SJCRH30 (cell line): Measurements from ENCODE around the gene USP49. TPM values are rescaled to one million over a fixed set of nuclear protein-coding genes. Genes with fewer than 3 reads are reported as not detected.

Source experiments
- DNase-seq, 2 experiments: peaks; one replicate each; pipeline ENCODE4 v3.0.0-alpha.2; 2015 to 2020
- H3K27ac ChIP-seq: fragments of 250-450 bp; sonication (Bioruptor Pico); 2 replicates; pipeline ENCODE4 v1.5.1; 2020; ENCODE audit warnings: mild to moderate bottlenecking, moderate library complexity
- H3K27me3 ChIP-seq: fragments of 250-450 bp; sonication (Bioruptor Pico); 2 replicates; pipeline ENCODE4 v1.5.1; 2020; ENCODE audit warnings: mild to moderate bottlenecking, moderate library complexity
- H3K36me3 ChIP-seq: fragments of 250-450 bp; sonication (Bioruptor Pico); 2 replicates; pipeline ENCODE4 v1.5.1; 2020; ENCODE audit warnings: mild to moderate bottlenecking, moderate library complexity
- H3K4me1 ChIP-seq: fragments of 250-450 bp; sonication (Bioruptor Pico); 2 replicates; pipeline ENCODE4 v1.5.1; 2020; ENCODE audit warnings: mild to moderate bottlenecking, moderate library complexity
- H3K4me3 ChIP-seq: fragments of 250-450 bp; sonication (Bioruptor Pico); 2 replicates; pipeline ENCODE4 v1.5.1; 2020; ENCODE audit warnings: mild to moderate bottlenecking, moderate library complexity
- H3K9me3 ChIP-seq: fragments of 250-450 bp; sonication (Bioruptor Pico); replicated peaks from 2 replicates; pipeline ENCODE4 v1.5.1; 2020; ENCODE audit warnings: mild to moderate bottlenecking, moderate library complexity
- total RNA-seq: library from RNA; depleted of rRNA; stranded (reverse); fragments of >200 nt; shearing (Covaris generic); gene quantifications from 2 replicates; pipeline ENCODE4 v1.2.3, GENCODE V29; 2014

Gene USP49
- total RNA-seq, 1 experiment from 2014 or later: 7.3 TPM

DNA sequence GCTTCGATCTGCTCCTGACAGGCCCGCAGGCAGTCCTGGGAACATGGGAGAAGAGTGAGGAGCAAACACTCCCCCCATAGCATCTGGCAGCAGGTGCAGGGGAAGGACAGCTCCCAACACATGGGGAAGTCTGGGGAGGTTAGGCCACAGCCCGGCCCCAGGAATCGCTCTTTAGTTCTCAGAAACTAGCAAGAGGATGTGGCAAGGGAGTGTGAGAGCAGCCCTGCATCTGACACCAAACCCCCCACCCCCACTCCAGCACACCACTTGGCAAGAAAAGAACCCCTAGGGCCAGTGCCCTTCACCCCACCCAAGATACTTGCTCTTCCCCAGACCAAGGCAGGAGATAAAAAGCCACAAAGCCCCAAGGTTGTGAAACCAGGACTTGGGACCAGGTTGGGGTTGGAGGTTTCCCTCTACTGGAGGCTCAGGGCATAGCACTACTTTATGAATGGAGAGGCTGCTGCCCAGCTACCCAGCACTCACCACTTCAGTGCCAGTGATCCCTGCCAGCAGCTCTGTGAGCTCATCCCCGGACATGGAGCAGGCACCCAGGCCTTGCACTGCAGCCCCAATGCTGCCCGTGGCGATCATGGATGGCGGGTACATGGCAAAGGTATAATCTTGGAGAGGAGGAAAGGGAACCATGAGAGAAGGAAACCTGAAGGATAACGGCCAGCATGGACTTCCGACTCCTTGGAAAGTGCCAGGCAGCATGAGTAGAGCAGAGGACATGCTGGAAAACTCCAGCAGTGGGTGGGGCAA lies 41.1 kb upstream of the USP49 start:
- H3K27ac ChIP-seq: no peak overlapping the region
- H3K4me3 ChIP-seq: no peak overlapping the region
- peaks cover 66% of the 10 kb centered on the region for H3K36me3 ChIP-seq
- H3K9me3 ChIP-seq: no peaks in the 10 kb centered on the region
- peaks cover 29% of the 10 kb centered on the region for H3K4me1 ChIP-seq
- peak; percentile 59 to 85 for DNase-seq
- H3K27me3 ChIP-seq: no peaks in the 10 kb centered on the region

DNA sequence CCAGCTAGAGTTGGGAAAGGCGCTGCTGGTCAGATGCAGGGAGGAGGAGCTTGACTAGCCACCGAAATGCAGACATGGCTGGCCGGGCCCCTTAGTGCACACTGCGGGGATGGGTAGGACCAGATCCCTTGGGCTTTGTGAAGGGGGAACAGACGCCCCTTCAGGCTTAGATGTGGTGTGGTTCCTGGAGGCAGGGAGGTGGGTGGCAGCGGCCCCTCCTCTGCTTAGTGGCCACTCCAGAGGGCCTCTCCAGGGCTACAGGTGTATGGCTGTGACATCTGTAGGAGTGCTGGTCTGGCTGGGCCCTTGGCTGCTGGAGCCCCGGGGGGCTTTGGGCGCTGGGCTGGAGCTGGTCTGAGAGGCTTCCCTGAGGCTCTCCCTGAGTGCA lies 40.5 kb upstream of the USP49 start:
- Histone ChIP-seq H3K36me3 (peaks cover 72% of the 10 kb centered on the region), H3K27me3 (no peaks in the 10 kb centered on the region), H3K27ac (no peak overlapping the region), H3K4me1 (peaks cover 29% of the 10 kb centered on the region), H3K9me3 (no peaks in the 10 kb centered on the region), H3K4me3 (no peak overlapping the region)
- DNase-seq: no peak

DNA sequence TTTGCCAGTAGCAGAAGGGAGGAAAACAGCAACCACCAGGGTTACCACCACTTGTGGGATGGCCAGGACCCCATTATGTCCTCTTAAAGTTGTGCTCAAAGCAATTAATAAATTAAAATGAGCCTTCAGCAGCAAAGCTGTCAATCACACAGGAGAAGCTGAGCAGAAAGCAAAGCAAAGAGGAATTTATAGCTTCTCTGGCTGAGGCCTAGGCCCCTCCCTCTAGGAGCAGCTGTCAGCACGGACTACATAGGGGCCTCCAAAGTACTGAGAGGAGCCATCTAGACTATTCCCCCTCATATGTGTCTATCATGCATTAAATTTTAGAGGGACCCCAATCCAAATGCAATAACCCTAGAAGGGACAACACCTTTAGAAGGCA lies 40.0 kb upstream of the USP49 start:
- DNase-seq: peak; percentile 31 to 45

DNA sequence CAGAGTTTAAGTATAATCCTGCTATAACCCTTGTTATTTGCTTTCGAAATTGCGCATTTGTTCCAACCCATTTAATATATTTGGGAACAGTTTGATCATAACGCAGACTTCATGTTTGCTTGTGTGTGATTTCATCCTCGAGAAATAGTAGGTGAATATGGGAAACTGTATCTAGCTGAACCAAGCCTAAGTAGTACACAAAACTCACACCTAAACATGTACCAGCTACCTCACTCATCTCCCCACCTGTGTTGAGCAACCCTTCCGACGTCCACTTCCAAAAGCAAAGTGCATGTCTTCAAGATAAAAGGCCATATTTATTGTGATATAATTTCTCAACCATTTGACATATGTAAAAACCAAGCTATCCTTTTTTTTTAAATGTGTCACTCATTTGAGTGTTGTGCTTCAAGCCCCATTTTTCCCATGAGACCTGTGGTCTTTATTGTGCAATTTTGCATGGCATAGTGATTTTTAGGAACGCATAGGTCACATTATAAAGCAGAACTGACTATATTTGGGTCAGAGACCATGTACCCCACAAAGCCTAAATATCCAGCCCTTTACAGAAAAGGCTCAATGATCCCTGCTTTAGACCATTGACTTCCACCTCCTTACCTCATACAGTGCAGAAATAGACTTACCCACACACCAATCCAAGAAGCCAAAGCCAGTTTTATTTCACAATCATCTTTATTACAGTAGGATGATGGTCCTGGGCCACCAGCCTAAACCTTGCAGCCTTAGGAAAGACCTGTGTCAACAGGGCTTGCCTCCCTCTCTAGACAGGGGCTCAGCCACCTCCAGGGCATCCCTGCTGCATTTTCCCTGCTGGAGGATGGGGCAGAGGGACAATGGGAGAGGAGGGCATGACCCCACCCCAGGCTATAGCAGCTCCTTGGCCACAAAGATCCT lies 39.4 kb upstream of the USP49 start:
- Histone ChIP-seq H3K27me3 (no peaks in the 10 kb centered on the region), H3K36me3 (peaks cover 83% of the 10 kb centered on the region), H3K4me3 (no peak overlapping the region), H3K27ac (no peak overlapping the region), H3K4me1 (peaks cover 24% of the 10 kb centered on the region), H3K9me3 (no peaks in the 10 kb centered on the region)
- DNase-seq: no peak

More for the DNA sequence above, 40.0 kb upstream of the USP49 start:
- peaks cover 29% of the 10 kb centered on the region for H3K4me1 ChIP-seq
- H3K9me3 ChIP-seq: no peaks in the 10 kb centered on the region
- H3K36me3 ChIP-seq: peaks cover 77% of the 10 kb centered on the region
- no peak overlapping the region for H3K27ac ChIP-seq
- no peak overlapping the region for H3K4me3 ChIP-seq
- H3K27me3 ChIP-seq: no peaks in the 10 kb centered on the region

DNA sequence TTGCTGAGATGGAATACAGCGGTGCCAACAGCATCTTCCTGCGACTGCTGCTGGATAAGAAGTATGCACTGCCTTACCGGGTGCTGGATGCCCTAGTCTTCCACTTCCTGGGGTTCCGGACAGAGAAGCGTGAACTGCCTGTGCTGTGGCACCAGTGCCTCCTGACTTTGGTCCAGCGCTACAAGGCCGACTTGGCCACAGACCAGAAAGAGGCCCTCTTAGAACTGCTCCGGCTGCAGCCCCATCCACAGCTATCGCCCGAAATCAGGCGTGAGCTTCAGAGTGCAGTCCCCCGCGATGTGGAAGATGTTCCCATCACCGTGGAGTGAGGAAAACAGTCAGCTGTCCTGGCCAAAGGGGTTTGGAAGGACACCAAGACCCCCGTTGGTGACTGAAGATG lies 37.2 kb upstream of the USP49 start:
- no peak for DNase-seq
- Histone ChIP-seq H3K4me1 (peaks cover 7% of the 10 kb centered on the region; the same call in 1 of the 2 replicates), H3K9me3 (no peaks in the 10 kb centered on the region), H3K4me3 (no peak overlapping the region), H3K27ac (no peak overlapping the region), H3K27me3 (no peaks in the 10 kb centered on the region), H3K36me3 (peaks cover 96% of the 10 kb centered on the region)

DNA sequence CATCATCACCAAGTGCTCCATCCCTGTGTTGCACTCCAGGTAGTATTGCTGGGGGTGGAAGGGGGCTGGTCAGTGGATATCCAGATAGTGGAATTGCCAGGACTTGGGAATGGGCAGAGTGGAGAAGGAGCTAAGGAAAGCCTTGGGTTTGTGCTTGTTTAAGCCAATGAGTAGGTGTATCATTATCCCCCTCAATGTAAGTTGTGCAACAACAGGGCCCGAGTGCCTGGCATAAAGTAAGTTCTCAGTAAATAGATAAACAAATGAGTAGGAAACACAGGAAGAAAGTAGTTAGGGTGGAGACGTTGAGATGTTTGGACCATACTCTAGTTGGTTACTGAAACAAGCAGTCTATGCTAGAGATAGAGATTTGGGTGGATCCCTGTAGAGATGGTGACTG lies 36.6 kb upstream of the USP49 start:
- H3K36me3 ChIP-seq: peaks cover 94% of the 10 kb centered on the region
- H3K4me3 ChIP-seq: no peak overlapping the region
- H3K9me3 ChIP-seq: no peaks in the 10 kb centered on the region
- no peak for DNase-seq
- no peak overlapping the region for H3K27ac ChIP-seq
- peaks cover 7% of the 10 kb centered on the region; the same call in 1 of the 2 replicates for H3K4me1 ChIP-seq
- H3K27me3 ChIP-seq: no peaks in the 10 kb centered on the region

DNA sequence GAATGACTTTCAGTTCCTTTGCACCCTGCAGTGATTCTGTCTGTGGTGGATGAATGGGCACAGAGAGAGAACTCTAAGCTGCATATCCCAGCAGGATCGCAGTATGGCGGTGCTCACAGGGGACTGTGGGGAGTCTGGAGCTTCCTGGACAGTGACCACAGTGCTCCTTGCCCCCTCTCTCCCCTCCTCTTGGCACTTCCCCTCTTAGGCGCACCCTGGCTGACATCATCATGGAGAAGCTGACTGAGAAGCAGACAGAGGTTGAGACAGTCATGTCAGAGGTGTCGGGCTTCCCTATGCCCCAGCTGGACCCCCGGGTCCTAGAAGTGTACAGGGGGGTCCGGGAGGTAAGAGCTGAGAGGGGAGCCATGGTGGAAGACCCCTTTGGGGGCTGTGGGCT lies 34.7 kb upstream of the USP49 start:
- peaks cover 3% of the 10 kb centered on the region; the same call in 1 of the 2 replicates for H3K4me1 ChIP-seq
- H3K27ac ChIP-seq: no peak overlapping the region
- no peak for DNase-seq
- H3K27me3 ChIP-seq: no peaks in the 10 kb centered on the region
- peaks cover 86% of the 10 kb centered on the region for H3K36me3 ChIP-seq
- no peak overlapping the region for H3K4me3 ChIP-seq
- no peaks in the 10 kb centered on the region for H3K9me3 ChIP-seq

DNA sequence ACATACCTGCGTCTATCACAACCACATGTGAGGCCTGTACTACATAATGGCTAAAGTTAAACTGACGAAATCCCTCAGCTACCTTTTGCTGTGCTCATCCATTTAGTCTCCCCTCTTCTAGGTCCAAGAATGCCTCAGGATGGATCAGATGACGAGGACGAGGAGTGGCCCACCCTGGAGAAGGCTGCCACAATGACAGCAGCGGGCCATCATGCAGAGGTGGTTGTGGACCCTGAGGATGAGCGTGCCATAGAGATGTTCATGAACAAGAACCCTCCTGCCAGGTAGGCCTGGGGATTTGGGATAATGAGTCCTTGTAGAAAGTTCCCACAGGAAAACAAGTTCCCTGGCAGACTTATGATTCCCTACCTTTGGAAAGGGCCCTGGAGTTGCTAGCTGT lies 32.1 kb upstream of the USP49 start:
- peaks cover 72% of the 10 kb centered on the region for H3K36me3 ChIP-seq

DNA sequence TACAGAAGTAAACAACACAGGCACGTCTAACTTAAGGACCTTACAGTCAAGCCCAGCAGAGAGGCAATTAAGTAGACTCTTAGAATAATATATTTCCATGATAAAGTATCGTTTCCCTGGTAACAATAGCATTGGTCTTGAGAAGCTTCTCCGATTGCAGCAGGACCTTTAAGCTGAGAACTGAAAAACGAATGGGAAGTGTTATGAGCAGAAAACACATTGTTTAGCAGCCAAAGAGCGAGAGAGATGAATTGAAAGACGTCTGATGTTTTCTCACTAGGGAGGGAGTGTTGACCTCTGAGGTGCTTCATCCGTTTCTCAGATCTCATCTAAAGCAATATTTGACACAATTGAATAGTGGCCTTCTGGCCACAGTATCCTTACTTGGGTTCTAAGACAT lies 27.0 kb upstream of the USP49 start:
- H3K27me3 ChIP-seq: no peaks in the 10 kb centered on the region
- DNase-seq: no peak
- H3K4me1 ChIP-seq: 0 out of 2 replicates have a peak, but pooled peaks cover 6% of the 10 kb centered on the region
- no peaks in the 10 kb centered on the region for H3K9me3 ChIP-seq
- H3K27ac ChIP-seq: peak overlapping the region; percentile 95
- H3K36me3 ChIP-seq: peaks cover 24% of the 10 kb centered on the region
- H3K4me3 ChIP-seq: peak overlapping the region; percentile 84

More for the DNA sequence above, 32.1 kb upstream of the USP49 start:
- Histone ChIP-seq H3K4me1 (no peaks in the 10 kb centered on the region), H3K9me3 (no peaks in the 10 kb centered on the region), H3K27me3 (no peaks in the 10 kb centered on the region), H3K4me3 (no peak overlapping the region), H3K27ac (no peak overlapping the region)
- no peak for DNase-seq

DNA sequence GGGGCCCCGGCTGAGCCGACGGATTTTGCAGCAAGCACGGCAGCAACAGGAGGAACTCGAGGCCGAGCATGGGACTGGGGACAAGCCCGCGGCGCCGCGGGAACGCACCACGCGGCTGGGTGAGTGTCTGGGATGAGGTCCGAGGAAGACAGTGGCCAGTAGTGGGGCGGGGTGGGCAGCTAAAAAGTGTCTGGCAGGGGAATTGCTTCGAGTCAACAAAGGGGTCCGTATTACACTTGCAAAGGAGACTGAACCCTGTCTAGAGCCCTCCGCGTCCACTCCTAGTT lies 26.5 kb upstream of the USP49 start:
- Histone ChIP-seq H3K27ac (peak overlapping the region; percentile 95), H3K27me3 (no peaks in the 10 kb centered on the region), H3K9me3 (no peaks in the 10 kb centered on the region), H3K4me3 (peak overlapping the region; percentile 84), H3K4me1 (0 out of 2 replicates have a peak, but pooled peaks cover 6% of the 10 kb centered on the region), H3K36me3 (peaks cover 23% of the 10 kb centered on the region; the same call in 1 of the 2 replicates)
- peak in 1 of 2 experiments; percentile 25 for DNase-seq

DNA sequence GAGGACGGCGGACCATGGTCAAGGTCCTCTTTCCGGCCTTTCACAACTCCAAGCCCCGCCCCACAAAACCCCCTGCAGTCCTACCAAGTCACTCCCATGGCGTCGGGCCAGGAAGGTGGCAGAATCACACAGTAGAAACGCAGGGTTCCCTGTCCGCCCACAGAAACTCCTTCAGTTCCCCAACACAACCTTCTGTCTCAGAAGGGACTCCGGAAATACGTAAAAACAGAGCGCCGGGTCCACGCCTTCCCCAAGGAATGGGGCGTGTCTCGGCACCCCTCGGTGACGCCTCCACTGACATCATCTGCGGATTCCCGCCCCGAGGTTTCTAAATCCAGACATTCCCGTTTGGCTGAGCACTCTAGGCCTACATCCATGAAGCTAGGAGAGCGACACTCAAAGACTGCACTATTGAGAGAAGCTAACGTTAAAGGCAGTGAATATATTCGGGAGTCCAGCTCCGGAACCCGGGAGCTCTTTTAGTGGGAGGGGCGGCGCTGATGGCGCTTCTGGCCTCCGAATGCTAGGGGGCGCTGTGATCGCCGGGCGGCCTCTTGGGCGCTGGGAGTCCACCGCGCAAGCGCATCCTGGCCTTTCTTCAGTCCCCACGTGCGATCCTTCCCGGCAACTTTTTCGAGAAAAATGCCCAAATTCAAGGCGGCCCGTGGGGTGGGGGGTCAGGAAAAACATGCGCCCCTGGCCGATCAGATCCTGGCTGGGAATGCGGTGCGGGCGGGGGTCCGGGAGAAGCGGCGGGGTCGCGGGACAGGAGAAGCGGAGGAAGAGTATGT lies 25.9 kb upstream of the USP49 start, which contains the start of the genes BYSL and MED20:
BYSL (plus strand) TSS at position 579 of the 791 bp plus-strand sequence; CDS start at position 643, 64 bp downstream.
MED20 (minus strand) TSS at position 219 of the 791 bp plus-strand sequence; CDS start at position 98, 121 bp downstream.
- H3K9me3 ChIP-seq: no peaks in the 10 kb centered on the region
- H3K27ac ChIP-seq: peak within 1 kb of the TSS; percentile 95
- peaks cover 23% of the 10 kb centered on the region; the same call in 1 of the 2 replicates for H3K36me3 ChIP-seq
- H3K4me1 ChIP-seq: 0 out of 2 replicates have a peak, but pooled peaks cover 6% of the 10 kb centered on the region
- DNase-seq: peak; percentile 92 to 96
- H3K4me3 ChIP-seq: peak within 1 kb of the TSS; percentile 84
- H3K27me3 ChIP-seq: no peaks in the 10 kb centered on the region

DNA sequence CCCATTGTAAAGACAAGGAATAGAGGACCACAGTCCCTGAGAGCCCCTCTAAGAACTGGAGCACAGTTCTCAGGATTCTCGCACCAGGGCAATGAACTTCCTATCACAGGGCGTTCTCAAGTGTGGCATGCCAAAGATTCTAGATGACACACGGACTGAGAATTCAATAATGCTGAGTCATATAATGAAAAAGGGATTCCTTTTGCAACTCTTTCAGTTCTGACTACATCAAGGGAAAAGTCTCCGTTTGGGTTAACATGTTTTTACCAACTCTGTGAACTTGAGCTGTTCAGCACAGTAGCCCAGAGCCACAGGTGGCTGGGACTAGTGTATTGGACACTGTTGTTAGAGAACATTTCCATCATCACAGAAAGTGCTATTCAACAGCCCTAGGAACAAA lies 22.4 kb upstream of the USP49 start:
- Histone ChIP-seq H3K36me3 (peaks cover 14% of the 10 kb centered on the region; the same call in 1 of the 2 replicates), H3K9me3 (no peaks in the 10 kb centered on the region), H3K27ac (peak overlapping the region; percentile 10; the same call in 1 of the 2 replicates), H3K27me3 (no peaks in the 10 kb centered on the region), H3K4me3 (no peak overlapping the region), H3K4me1 (0 out of 2 replicates have a peak, but pooled peaks cover 6% of the 10 kb centered on the region)
- no peak for DNase-seq

DNA sequence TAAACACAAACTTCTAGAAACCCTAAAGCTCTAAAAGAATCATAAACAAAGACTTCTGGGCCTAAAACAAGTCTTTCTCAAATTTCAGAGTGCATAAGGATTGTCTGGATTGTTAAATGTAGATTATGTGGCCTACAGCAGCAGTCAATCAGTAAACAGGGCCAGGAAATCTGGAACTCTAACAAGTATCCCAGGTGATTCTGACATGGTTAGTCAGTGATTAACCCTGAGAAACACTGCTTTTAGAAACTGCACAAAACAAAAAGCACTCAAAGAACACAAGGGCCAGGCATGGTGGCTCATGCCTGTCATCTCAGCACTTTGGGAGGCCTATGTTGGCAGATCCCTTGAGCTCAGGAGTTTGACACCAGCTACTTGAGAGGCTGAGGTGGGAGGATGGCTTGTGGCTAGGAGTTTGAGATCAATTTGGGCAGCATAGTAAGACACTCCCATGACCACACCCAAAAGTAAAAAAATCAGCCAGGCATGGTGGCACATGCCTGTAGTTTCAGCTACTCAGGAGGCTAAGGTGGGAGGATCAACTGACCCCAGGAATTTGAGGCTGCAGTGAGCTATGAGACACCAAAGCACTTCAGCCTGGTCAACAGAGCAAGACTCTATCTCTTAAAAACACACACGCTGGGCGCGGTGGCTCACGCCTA lies 19.8 kb upstream of the USP49 start:
- no peaks in the 10 kb centered on the region for H3K9me3 ChIP-seq
- H3K27me3 ChIP-seq: no peaks in the 10 kb centered on the region
- DNase-seq: no peak
- H3K4me1 ChIP-seq: 0 out of 2 replicates have a peak, but pooled peaks cover 4% of the 10 kb centered on the region
- H3K27ac ChIP-seq: no peak overlapping the region
- H3K36me3 ChIP-seq: peaks cover 17% of the 10 kb centered on the region; the same call in 1 of the 2 replicates
- H3K4me3 ChIP-seq: no peak overlapping the region

DNA sequence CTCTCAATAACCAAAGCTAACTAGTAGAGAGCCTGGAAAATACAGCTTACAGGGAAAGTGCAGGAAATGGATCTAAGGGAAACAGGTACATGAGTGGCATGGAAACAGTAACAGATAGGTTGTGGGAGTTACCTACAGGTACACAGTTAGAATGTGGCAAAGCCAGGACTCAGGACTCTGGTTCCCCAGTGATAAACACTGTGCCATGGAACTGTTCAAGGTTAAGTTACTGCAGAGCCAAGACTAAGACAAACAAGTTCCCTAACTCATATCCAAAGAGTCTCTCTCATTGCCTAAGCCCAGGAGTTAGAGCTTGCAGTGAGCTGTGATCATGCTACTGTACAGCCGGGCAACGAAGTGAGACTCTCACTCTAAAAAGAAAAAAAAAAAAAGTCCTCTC lies 19.2 kb upstream of the USP49 start:
- Histone ChIP-seq H3K36me3 (peaks cover 17% of the 10 kb centered on the region; the same call in 1 of the 2 replicates), H3K9me3 (no peaks in the 10 kb centered on the region), H3K4me3 (no peak overlapping the region), H3K4me1 (no peaks in the 10 kb centered on the region), H3K27ac (no peak overlapping the region), H3K27me3 (no peaks in the 10 kb centered on the region)
- DNase-seq: no peak
